Measurements from ENCODE around the gene KLK15.

KLK15 gene

DNA sequence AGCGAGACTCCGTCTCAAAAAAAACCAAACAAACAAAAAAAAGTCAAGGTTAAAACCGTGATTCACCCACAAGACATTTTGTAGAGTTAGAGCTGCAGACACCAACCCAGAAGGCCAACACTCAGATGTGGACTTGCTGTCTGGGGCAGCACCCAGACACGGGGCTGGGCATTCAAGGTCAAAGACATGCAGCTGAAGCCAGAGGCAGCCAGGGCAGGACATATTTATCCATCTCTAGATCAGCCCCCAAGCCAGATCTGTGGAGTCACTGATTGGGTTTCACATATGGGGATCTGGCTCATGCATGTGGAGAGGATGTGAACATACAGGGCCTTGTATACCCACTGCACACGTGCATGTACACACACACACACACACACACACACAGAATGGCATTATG lies 3.6 kb downstream of the KLK15 start:
- Histone ChIP-seq H3K4me1 (ENCODE audit: control insufficient read depth, insufficient read depth, low read length) (no peaks in the 10 kb centered on the region), H3K36me3 (ENCODE audit: control insufficient read depth, insufficient read depth, low read length) (no peaks in the 10 kb centered on the region), H3K9me3 (ENCODE audit: control insufficient read depth, insufficient read depth, low read length) (no peaks in the 10 kb centered on the region), H3K27me3 (ENCODE audit: control insufficient read depth, insufficient read depth, low read length) (peaks cover 22% of the 10 kb centered on the region), H3K4me3 (ENCODE audit: low read depth, low read length) (no peak overlapping the region), H3K9ac (ENCODE audit: low read depth, low read length) (no peak overlapping the region)

- H3K9ac ChIP-seq (ENCODE audit: low read depth, low read length), result no peak overlapping the region
- no peaks in the 10 kb centered on the region for H3K36me3 ChIP-seq (ENCODE audit: control insufficient read depth, insufficient read depth, low read length)
- H3K9me3 ChIP-seq (ENCODE audit: control insufficient read depth, insufficient read depth, low read length), result no peaks in the 10 kb centered on the region
- peaks cover 13% of the 10 kb centered on the region for H3K27me3 ChIP-seq (ENCODE audit: control insufficient read depth, insufficient read depth, low read length)
- H3K4me1 ChIP-seq (ENCODE audit: control insufficient read depth, insufficient read depth, low read length), result no peaks in the 10 kb centered on the region
- no peak overlapping the region for H3K4me3 ChIP-seq (ENCODE audit: low read depth, low read length)
These were observed 5.9 kb downstream of the KLK15 start for GRCh38 chr19:50827476-50827875.

GRCh38 chr19:50826492-50827240 lies 6.7 kb downstream of the KLK15 start:
- Histone ChIP-seq H3K4me1 (ENCODE audit: control insufficient read depth, insufficient read depth, low read length) (peaks cover under 1% of the 10 kb centered on the region), H3K36me3 (ENCODE audit: control insufficient read depth, insufficient read depth, low read length) (no peaks in the 10 kb centered on the region), H3K9ac (ENCODE audit: low read depth, low read length) (no peak overlapping the region), H3K4me3 (ENCODE audit: low read depth, low read length) (no peak overlapping the region), H3K27me3 (ENCODE audit: control insufficient read depth, insufficient read depth, low read length) (peaks cover 21% of the 10 kb centered on the region), H3K9me3 (ENCODE audit: control insufficient read depth, insufficient read depth, low read length) (no peaks in the 10 kb centered on the region)

- Histone ChIP-seq H3K4me3 (ENCODE audit: low read depth, low read length) (no peak within 1 kb of the TSS), H3K36me3 (ENCODE audit: control insufficient read depth, insufficient read depth, low read length) (no peaks in the 10 kb centered on the region), H3K9ac (ENCODE audit: low read depth, low read length) (no peak within 1 kb of the TSS), H3K27me3 (ENCODE audit: control insufficient read depth, insufficient read depth, low read length) (peaks cover 46% of the 10 kb centered on the region), H3K9me3 (ENCODE audit: control insufficient read depth, insufficient read depth, low read length) (no peaks in the 10 kb centered on the region), H3K4me1 (ENCODE audit: control insufficient read depth, insufficient read depth, low read length) (peaks cover 15% of the 10 kb centered on the region)
These were observed 9.9 kb downstream of the KLK15 start, which contains the start of gene KLK1 for GRCh38 chr19:50823389-50824042. Gene KLK1, minus strand, starts transcription at chr19:50823787. Its CDS starts 39 bp downstream, at chr19:50823748.

GRCh38 chr19:50822661-50823208 lies 10.6 kb downstream of the KLK15 start:
- Histone ChIP-seq H3K9ac (ENCODE audit: low read depth, low read length) (no peak overlapping the region), H3K36me3 (ENCODE audit: control insufficient read depth, insufficient read depth, low read length) (no peaks in the 10 kb centered on the region), H3K9me3 (ENCODE audit: control insufficient read depth, insufficient read depth, low read length) (no peaks in the 10 kb centered on the region), H3K4me1 (ENCODE audit: control insufficient read depth, insufficient read depth, low read length) (peaks cover 15% of the 10 kb centered on the region), H3K4me3 (ENCODE audit: low read depth, low read length) (no peak overlapping the region), H3K27me3 (ENCODE audit: control insufficient read depth, insufficient read depth, low read length) (peaks cover 47% of the 10 kb centered on the region)

- no peak overlapping the region for H3K9ac ChIP-seq (ENCODE audit: low read depth, low read length)
- H3K4me1 ChIP-seq (ENCODE audit: control insufficient read depth, insufficient read depth, low read length), result peaks cover 18% of the 10 kb centered on the region
- no peaks in the 10 kb centered on the region for H3K36me3 ChIP-seq (ENCODE audit: control insufficient read depth, insufficient read depth, low read length)
- no peaks in the 10 kb centered on the region for H3K9me3 ChIP-seq (ENCODE audit: control insufficient read depth, insufficient read depth, low read length)
- no peak overlapping the region for H3K4me3 ChIP-seq (ENCODE audit: low read depth, low read length)
- H3K27me3 ChIP-seq (ENCODE audit: control insufficient read depth, insufficient read depth, low read length), result peaks cover 49% of the 10 kb centered on the region
These were observed 11.8 kb downstream of the KLK15 start for GRCh38 chr19:50821622-50822021.

DNA sequence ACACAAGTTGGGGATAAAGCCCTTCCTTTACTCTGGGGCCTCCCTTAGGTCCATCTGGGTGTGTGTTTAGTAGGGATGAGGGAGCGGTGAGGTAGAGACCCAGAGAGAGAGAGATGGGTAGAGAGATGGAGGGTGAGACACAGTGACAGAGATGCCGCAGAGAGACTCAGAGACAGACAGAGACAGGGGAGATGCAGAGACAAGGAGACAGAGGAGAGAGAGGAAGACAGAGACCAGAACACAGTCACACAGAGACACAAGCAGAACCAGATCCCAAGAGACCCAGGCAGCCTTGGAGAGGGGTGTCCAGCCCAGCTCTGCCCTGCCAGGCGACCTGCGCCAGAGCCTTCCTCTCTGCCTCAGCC lies 12.1 kb downstream of the KLK15 start:
- Histone ChIP-seq H3K4me3 (ENCODE audit: low read depth, low read length) (peak overlapping the region; percentile 28), H3K9me3 (ENCODE audit: control insufficient read depth, insufficient read depth, low read length) (no peaks in the 10 kb centered on the region), H3K27me3 (ENCODE audit: control insufficient read depth, insufficient read depth, low read length) (peaks cover 48% of the 10 kb centered on the region), H3K9ac (ENCODE audit: low read depth, low read length) (no peak overlapping the region), H3K4me1 (ENCODE audit: control insufficient read depth, insufficient read depth, low read length) (peaks cover 18% of the 10 kb centered on the region), H3K36me3 (ENCODE audit: control insufficient read depth, insufficient read depth, low read length) (no peaks in the 10 kb centered on the region)

GRCh38 chr19:50820549-50821247 lies 12.7 kb downstream of the KLK15 start:
- peaks cover 53% of the 10 kb centered on the region for H3K27me3 ChIP-seq (ENCODE audit: control insufficient read depth, insufficient read depth, low read length)
- H3K4me3 ChIP-seq (ENCODE audit: low read depth, low read length), result peak overlapping the region; percentile 28
- H3K36me3 ChIP-seq (ENCODE audit: control insufficient read depth, insufficient read depth, low read length), result no peaks in the 10 kb centered on the region
- H3K9ac ChIP-seq (ENCODE audit: low read depth, low read length), result no peak overlapping the region
- H3K9me3 ChIP-seq (ENCODE audit: control insufficient read depth, insufficient read depth, low read length), result no peaks in the 10 kb centered on the region
- peaks cover 18% of the 10 kb centered on the region for H3K4me1 ChIP-seq (ENCODE audit: control insufficient read depth, insufficient read depth, low read length)

- Histone ChIP-seq H3K36me3 (ENCODE audit: control insufficient read depth, insufficient read depth, low read length) (no peaks in the 10 kb centered on the region), H3K4me1 (ENCODE audit: control insufficient read depth, insufficient read depth, low read length) (peaks cover 18% of the 10 kb centered on the region), H3K9me3 (ENCODE audit: control insufficient read depth, insufficient read depth, low read length) (no peaks in the 10 kb centered on the region), H3K27me3 (ENCODE audit: control insufficient read depth, insufficient read depth, low read length) (peaks cover 58% of the 10 kb centered on the region), H3K4me3 (ENCODE audit: low read depth, low read length) (peak overlapping the region; percentile 6), H3K9ac (ENCODE audit: low read depth, low read length) (no peak overlapping the region)
These were observed 13.3 kb downstream of the KLK15 start for GRCh38 chr19:50820086-50820485.

GRCh38 chr19:50819636-50820035 lies 13.7 kb downstream of the KLK15 start:
- peak overlapping the region; percentile 6 for H3K4me3 ChIP-seq (ENCODE audit: low read depth, low read length)
- no peaks in the 10 kb centered on the region for H3K36me3 ChIP-seq (ENCODE audit: control insufficient read depth, insufficient read depth, low read length)
- no peak overlapping the region for H3K9ac ChIP-seq (ENCODE audit: low read depth, low read length)
- peaks cover 63% of the 10 kb centered on the region for H3K27me3 ChIP-seq (ENCODE audit: control insufficient read depth, insufficient read depth, low read length)
- H3K9me3 ChIP-seq (ENCODE audit: control insufficient read depth, insufficient read depth, low read length), result no peaks in the 10 kb centered on the region
- peaks cover 18% of the 10 kb centered on the region for H3K4me1 ChIP-seq (ENCODE audit: control insufficient read depth, insufficient read depth, low read length)

DNA sequence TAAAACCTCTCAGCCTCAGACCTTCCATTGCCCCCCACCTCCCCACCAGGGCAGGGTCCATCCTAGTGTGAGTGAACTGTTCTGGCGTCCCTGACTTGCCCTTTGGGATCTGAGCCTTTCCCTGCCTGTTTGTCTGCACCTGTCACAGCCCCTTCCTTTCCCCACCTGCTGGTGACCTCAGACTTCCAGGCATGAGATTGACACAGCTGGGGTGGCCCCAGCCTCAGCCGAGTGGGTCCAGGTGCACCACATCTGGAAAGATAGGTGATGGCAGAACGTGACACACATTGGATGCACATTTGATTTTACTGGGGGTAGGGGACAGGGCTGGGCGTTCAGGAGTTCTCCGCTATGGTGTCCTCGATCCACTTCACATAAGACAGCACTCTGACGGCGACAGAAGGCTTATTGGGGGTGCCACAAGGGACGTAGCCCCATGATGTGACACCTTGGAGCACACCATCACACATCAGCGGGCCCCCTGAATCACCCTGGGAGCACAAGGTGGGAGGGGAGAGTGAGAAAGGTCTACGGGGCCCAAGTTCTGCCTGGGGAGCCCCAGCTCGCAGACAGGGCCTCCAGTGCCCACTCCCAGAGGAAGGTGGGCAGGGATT lies 14.4 kb downstream of the KLK15 start:
- H3K27me3 ChIP-seq (ENCODE audit: control insufficient read depth, insufficient read depth, low read length), result peaks cover 66% of the 10 kb centered on the region
- peaks cover 18% of the 10 kb centered on the region for H3K4me1 ChIP-seq (ENCODE audit: control insufficient read depth, insufficient read depth, low read length)
- no peaks in the 10 kb centered on the region for H3K9me3 ChIP-seq (ENCODE audit: control insufficient read depth, insufficient read depth, low read length)
- H3K9ac ChIP-seq (ENCODE audit: low read depth, low read length), result no peak overlapping the region
- no peaks in the 10 kb centered on the region for H3K36me3 ChIP-seq (ENCODE audit: control insufficient read depth, insufficient read depth, low read length)
- peak overlapping the region; percentile 85 for H3K4me3 ChIP-seq (ENCODE audit: low read depth, low read length)

Measured in iPS-15b (cell line).